NCI-H69 (cell line): Measurements from ENCODE around the gene PRR27.
"Not testable (repeated sequence)": the region's sequence is repeated elsewhere in the genome, so short reads cannot be mapped to it uniquely, and the experiment has no call there.

Experiments
- DNase-seq: peaks from one replicate; lab custom pipeline; 2025; lab: John Stamatoyannopoulos, UW

PRR27 gene

DNA sequence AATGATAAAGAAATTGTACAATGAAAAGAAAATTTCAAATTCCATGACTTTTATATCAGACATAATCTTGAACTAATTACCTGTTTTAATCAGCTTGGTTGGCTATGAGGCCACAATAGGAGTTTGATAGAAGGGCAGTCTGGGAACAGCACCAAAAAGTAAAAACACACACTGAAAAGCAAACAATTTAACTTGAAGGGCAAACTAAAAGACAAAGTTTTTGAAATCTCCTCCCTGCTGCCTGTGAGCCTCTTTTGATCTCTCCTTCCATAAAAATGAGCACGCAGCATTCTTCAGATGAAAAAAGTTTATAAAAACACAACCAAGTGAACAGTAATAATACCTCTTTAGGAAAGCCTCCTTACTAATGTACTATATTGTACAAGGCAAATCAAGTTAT lies 49.6 kb downstream of the PRR27 start:
- DNase-seq, result no peak

DNA sequence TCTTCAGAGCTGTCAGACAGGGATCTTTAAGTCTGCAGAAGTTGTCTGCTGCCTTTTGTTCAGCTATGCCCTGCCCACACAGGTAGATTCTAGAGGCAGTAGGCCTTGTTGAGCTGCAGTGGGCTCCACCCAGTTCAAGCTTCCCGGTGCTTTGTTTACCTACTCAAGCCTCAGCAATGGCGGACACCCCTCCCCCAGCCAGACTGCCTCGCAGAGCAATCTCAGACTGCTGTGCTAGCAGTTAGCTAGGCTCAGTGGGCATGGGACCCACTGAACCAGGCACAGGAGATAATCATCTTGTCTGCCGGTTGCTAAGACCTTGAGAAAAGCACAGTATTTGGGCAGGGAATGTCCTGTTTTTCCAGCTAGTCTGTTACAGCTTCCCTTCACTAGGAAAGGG lies 58.7 kb downstream of the PRR27 start:
- not testable (repeated sequence) for DNase-seq
